SK-N-SH treated with all-trans-retinoic acid at 6 μM for 48 hours (cell line): ENCODE results near the gene RIBC1.

Source experiments
- ATAC-seq: fragments of 200-7000 bp; cut with Tn5 transposase; 3 replicates; pipeline ENCODE4 v1.9.1; 2020; ENCODE audit warnings: mild to moderate bottlenecking, moderate library complexity
- ARNTL ChIP-seq: fragments of 450-650 bp; formaldehyde crosslinking; IDR thresholded peaks from 2 replicates; pipeline ENCODE4 v1.5.0; 2020; ENCODE audit warnings: low read depth, mild to moderate bottlenecking, moderate library complexity, borderline replicate concordance
- BACH2 ChIP-seq: fragments of 250-450 bp; sonication (Bioruptor Pico); IDR thresholded peaks from 2 replicates; pipeline ENCODE4 v1.9.0; 2021; ENCODE audit warnings: mild to moderate bottlenecking, borderline replicate concordance
- CREB5 ChIP-seq: fragments of 250-450 bp; sonication (Bioruptor Pico); IDR thresholded peaks from 2 replicates; pipeline ENCODE4 v1.5.1; 2020; ENCODE audit warnings: low read depth, mild to moderate bottlenecking, moderate library complexity
- CSDC2 ChIP-seq: fragments of 250-450 bp; sonication (Bioruptor Pico); IDR thresholded peaks from 2 replicates; pipeline ENCODE4 v1.5.0; 2020; ENCODE audit warnings: mild to moderate bottlenecking, moderate library complexity
- ESRRG ChIP-seq: fragments of 250-450 bp; sonication (Bioruptor Pico); IDR thresholded peaks from 2 replicates; pipeline ENCODE4 v1.6.1; 2021; ENCODE audit warnings: mild to moderate bottlenecking
- GLIS3 ChIP-seq: fragments of 250-450 bp; sonication (Bioruptor Pico); IDR thresholded peaks from 2 replicates; pipeline ENCODE4 v1.5.0; 2020; ENCODE audit warnings: mild to moderate bottlenecking, moderate library complexity
- ISL1 ChIP-seq: fragments of 250-450 bp; sonication (Bioruptor Pico); IDR thresholded peaks from 2 replicates; pipeline ENCODE4 v2.1.2; 2022; ENCODE audit warnings: mild to moderate bottlenecking, moderate library complexity
- OSR1 ChIP-seq: fragments of 250-450 bp; sonication (Bioruptor Pico); IDR thresholded peaks from 2 replicates; pipeline ENCODE4 v1.8.0; 2022; ENCODE audit warnings: moderate library complexity, mild to moderate bottlenecking, inconsistent platforms
- PATZ1 ChIP-seq: fragments of 250-450 bp; sonication (Bioruptor Pico); IDR thresholded peaks from 2 replicates; pipeline ENCODE4 v1.8.0; 2020; ENCODE audit warnings: mild to moderate bottlenecking, moderate library complexity, borderline replicate concordance
- POU6F1 ChIP-seq: fragments of 250-450 bp; sonication (Bioruptor Pico); IDR thresholded peaks from 2 replicates; pipeline ENCODE4 v1.8.0; 2021; ENCODE audit warnings: low read depth, mild to moderate bottlenecking, moderate library complexity, borderline replicate concordance
- PPARA ChIP-seq: fragments of 250-450 bp; sonication (Bioruptor Pico); IDR thresholded peaks from 2 replicates; pipeline ENCODE4 v1.5.0; 2020; ENCODE audit warnings: mild to moderate bottlenecking, borderline replicate concordance
- RARB ChIP-seq: fragments of 250-450 bp; sonication (Bioruptor Pico); IDR thresholded peaks from 2 replicates; pipeline ENCODE4 v1.8.0; 2021; ENCODE audit warnings: mild to moderate bottlenecking, moderate library complexity
- SNAI2 ChIP-seq: fragments of 250-450 bp; sonication (Bioruptor Pico); IDR thresholded peaks from 2 replicates; pipeline ENCODE4 v1.5.0; 2020; ENCODE audit warnings: mild to moderate bottlenecking, moderate library complexity
- TOX ChIP-seq: fragments of 250-450 bp; sonication (Bioruptor Pico); IDR thresholded peaks from 2 replicates; pipeline ENCODE4 v1.8.0; 2021; ENCODE audit warnings: mild to moderate bottlenecking, moderate library complexity, borderline replicate concordance
- TSHZ2 ChIP-seq: fragments of 250-450 bp; sonication (Bioruptor Pico); IDR thresholded peaks from 2 replicates; pipeline ENCODE4 v1.5.0; 2020; ENCODE audit warnings: mild to moderate bottlenecking, moderate library complexity
- ZC3H10 ChIP-seq: fragments of 250-450 bp; sonication (Bioruptor Pico); IDR thresholded peaks from 2 replicates; pipeline ENCODE4 v1.5.1; 2021; ENCODE audit warnings: mild to moderate bottlenecking, moderate library complexity
- ZFP3 ChIP-seq: fragments of 250-450 bp; sonication (Bioruptor Pico); IDR thresholded peaks from 2 replicates; pipeline ENCODE4 v1.5.0; 2020; ENCODE audit warnings: mild to moderate bottlenecking, moderate library complexity
- ZFP30 ChIP-seq: fragments of 450-650 bp; formaldehyde crosslinking; IDR thresholded peaks from 2 replicates; pipeline ENCODE4 v1.5.0; 2022; ENCODE audit warnings: mild to moderate bottlenecking, moderate library complexity
- ZNF565 ChIP-seq: fragments of 450-650 bp; formaldehyde crosslinking; conservative IDR thresholded peaks from 2 replicates; pipeline ENCODE4 v1.5.0; 2020; ENCODE audit warnings: low read depth, mild to moderate bottlenecking, moderate library complexity
- ZNF8 ChIP-seq: fragments of 450-650 bp; formaldehyde crosslinking; IDR thresholded peaks from 2 replicates; pipeline ENCODE4 v1.5.0; 2020; ENCODE audit warnings: mild to moderate bottlenecking, moderate library complexity

Gene RIBC1

GRCh38 chrX:53376888-53377287 lies 45.8 kb upstream of the RIBC1 start:
- ATAC-seq, result no peak
- no peak for TF ChIP-seq SNAI2 (CRISPR knock-in tag)
- TF ChIP-seq ISL1 (CRISPR knock-in tag), result no peak
- no peak for TF ChIP-seq TSHZ2 (CRISPR knock-in tag)
- TF ChIP-seq ESRRG (CRISPR knock-in tag), result no peak
- no peak for TF ChIP-seq OSR1 (CRISPR knock-in tag)
- no peak for TF ChIP-seq ZNF565 (CRISPR knock-in tag)
- TF ChIP-seq TOX (CRISPR knock-in tag), result no peak
- no peak for TF ChIP-seq PPARA (CRISPR knock-in tag)
- no peak for TF ChIP-seq ZC3H10 (CRISPR knock-in tag)
- TF ChIP-seq CSDC2 (CRISPR knock-in tag), result no peak
- TF ChIP-seq RARB (CRISPR knock-in tag), result no peak
- no peak for TF ChIP-seq ZNF8
- TF ChIP-seq POU6F1 (CRISPR knock-in tag), result no peak
- TF ChIP-seq ZFP3 (CRISPR knock-in tag), result no peak
- no peak for TF ChIP-seq BACH2 (CRISPR knock-in tag)
- no peak for TF ChIP-seq GLIS3 (CRISPR knock-in tag)
- no peak for TF ChIP-seq ARNTL (CRISPR knock-in tag)
- TF ChIP-seq CREB5 (CRISPR knock-in tag), result no peak
- TF ChIP-seq, all 23 proteins: peak for 0

- no peak for ATAC-seq
- TF ChIP-seq TSHZ2 (CRISPR knock-in tag) (no peak), GLIS3 (CRISPR knock-in tag) (no peak), ISL1 (CRISPR knock-in tag) (no peak), BACH2 (CRISPR knock-in tag) (no peak), OSR1 (CRISPR knock-in tag) (no peak)
These were observed 45.2 kb upstream of the RIBC1 start for GRCh38 chrX:53377464-53377863.

- no peak for ATAC-seq
- TF ChIP-seq PATZ1 (CRISPR knock-in tag) (no peak), PPARA (CRISPR knock-in tag) (no peak), RARB (CRISPR knock-in tag) (no peak), POU6F1 (CRISPR knock-in tag) (no peak), ARNTL (CRISPR knock-in tag) (no peak), ISL1 (CRISPR knock-in tag) (no peak), CSDC2 (CRISPR knock-in tag) (no peak), ZFP30 (no peak)
These were observed 43.5 kb upstream of the RIBC1 start for GRCh38 chrX:53379008-53379710.
